Cortex of kidney (tissue), 1 donor: ENCODE data around the gene IER2.
"Not testable (repeated sequence)": the region's sequence is repeated elsewhere in the genome, so short reads cannot be mapped to it uniquely, and the experiment has no call there.

ENCODE experiments used
- DNase-seq: peaks from one replicate; lab custom pipeline; 2025; lab: John Stamatoyannopoulos, UW

IER2 gene

GRCh38 chr19:13202112-13202511, 51.9 kb downstream of the IER2 start:
- not testable (repeated sequence) for DNase-seq
